ENCODE measurements around the gene ZNF488. TPM values are rescaled to one million over a fixed set of nuclear protein-coding genes. Genes with fewer than 3 reads are reported as not detected.

ZNF488 gene
- total and polyA plus RNA-seq, 9 donors, result 1.2 to 5.2 (median 3.9) TPM

- no peak for DNase-seq
- peaks cover 29% of the 10 kb centered on the region for H3K4me1 ChIP-seq (ENCODE audit: control insufficient read depth, insufficient read depth, low read length)
- H3K4me3 ChIP-seq (ENCODE audit: low read length), result no peak overlapping the region
- whole genome bisulfite sequencing (ENCODE audit: insufficient coverage), result 35% methylated on average over 3 of the region's 6 CpGs
- H3K9me3 ChIP-seq (replicated peaks; ENCODE audit: control insufficient read depth, low read depth, low read length), result no peaks in the 10 kb centered on the region
- H3K36me3 ChIP-seq (ENCODE audit: control insufficient read depth, insufficient read depth, low read length), result no peaks in the 10 kb centered on the region
- H3K27ac ChIP-seq (ENCODE audit: low read length), result no peak overlapping the region
- H3K27me3 ChIP-seq (ENCODE audit: control insufficient read depth, insufficient read depth, low read length), result no peaks in the 10 kb centered on the region
Observed at GRCh38 chr10:47403446-47404318, 19.6 kb upstream of the ZNF488 start.

GRCh38 chr10:47402641-47403301 lies 18.7 kb upstream of the ZNF488 start:
- Histone ChIP-seq H3K4me1 (ENCODE audit: control insufficient read depth, insufficient read depth, low read length) (peaks cover 28% of the 10 kb centered on the region), H3K36me3 (ENCODE audit: control insufficient read depth, insufficient read depth, low read length) (no peaks in the 10 kb centered on the region), H3K27me3 (ENCODE audit: control insufficient read depth, insufficient read depth, low read length) (no peaks in the 10 kb centered on the region), H3K9me3 (replicated peaks; ENCODE audit: control insufficient read depth, low read depth, low read length) (no peaks in the 10 kb centered on the region), H3K4me3 (ENCODE audit: low read length) (no peak overlapping the region), H3K27ac (ENCODE audit: low read length) (no peak overlapping the region)
- 19% methylated on average over 3 of the region's 4 CpGs for WGBS (ENCODE audit: insufficient coverage)
- peak; percentile 93 for DNase-seq

GRCh38 chr10:47401874-47402640 lies 18.0 kb upstream of the ZNF488 start:
- H3K4me3 ChIP-seq (ENCODE audit: low read length), result no peak overlapping the region
- DNase-seq, result no peak
- 76% methylated on average over 6 of the region's 10 CpGs for WGBS (ENCODE audit: insufficient coverage)
- H3K27ac ChIP-seq (ENCODE audit: low read length), result no peak overlapping the region
- peaks cover 28% of the 10 kb centered on the region for H3K4me1 ChIP-seq (ENCODE audit: control insufficient read depth, insufficient read depth, low read length)
- H3K36me3 ChIP-seq (ENCODE audit: control insufficient read depth, insufficient read depth, low read length), result no peaks in the 10 kb centered on the region
- H3K9me3 ChIP-seq (replicated peaks; ENCODE audit: control insufficient read depth, low read depth, low read length), result no peaks in the 10 kb centered on the region
- H3K27me3 ChIP-seq (ENCODE audit: control insufficient read depth, insufficient read depth, low read length), result no peaks in the 10 kb centered on the region

- H3K9me3 ChIP-seq (replicated peaks; ENCODE audit: control insufficient read depth, low read depth, low read length), result no peaks in the 10 kb centered on the region
- H3K4me1 ChIP-seq (ENCODE audit: control insufficient read depth, insufficient read depth, low read length), result peaks cover 28% of the 10 kb centered on the region
- no peaks in the 10 kb centered on the region for H3K27me3 ChIP-seq (ENCODE audit: control insufficient read depth, insufficient read depth, low read length)
- no peak overlapping the region for H3K4me3 ChIP-seq (ENCODE audit: low read length)
- H3K27ac ChIP-seq (ENCODE audit: low read length), result no peak overlapping the region
- DNase-seq, result no peak
- no peaks in the 10 kb centered on the region for H3K36me3 ChIP-seq (ENCODE audit: control insufficient read depth, insufficient read depth, low read length)
- 92% methylated on average over 2 of the region's 4 CpGs for WGBS (ENCODE audit: insufficient coverage)
Observed at GRCh38 chr10:47401210-47401609, 17.1 kb upstream of the ZNF488 start.

- Histone ChIP-seq H3K9me3 (replicated peaks; ENCODE audit: control insufficient read depth, low read depth, low read length) (no peaks in the 10 kb centered on the region), H3K27me3 (ENCODE audit: control insufficient read depth, insufficient read depth, low read length) (no peaks in the 10 kb centered on the region), H3K36me3 (ENCODE audit: control insufficient read depth, insufficient read depth, low read length) (no peaks in the 10 kb centered on the region), H3K27ac (ENCODE audit: low read length) (no peak overlapping the region), H3K4me1 (ENCODE audit: control insufficient read depth, insufficient read depth, low read length) (peaks cover 28% of the 10 kb centered on the region), H3K4me3 (ENCODE audit: low read length) (no peak overlapping the region)
- 83% methylated on average over 1 of the region's 3 CpGs for whole genome bisulfite sequencing (ENCODE audit: insufficient coverage)
- DNase-seq, result no peak
Observed at GRCh38 chr10:47400786-47401185, 16.7 kb upstream of the ZNF488 start.

- Histone ChIP-seq H3K4me3 (ENCODE audit: low read length) (no peak overlapping the region), H3K27ac (ENCODE audit: low read length) (no peak overlapping the region), H3K4me1 (ENCODE audit: control insufficient read depth, insufficient read depth, low read length) (peaks cover 28% of the 10 kb centered on the region), H3K27me3 (ENCODE audit: control insufficient read depth, insufficient read depth, low read length) (no peaks in the 10 kb centered on the region), H3K36me3 (ENCODE audit: control insufficient read depth, insufficient read depth, low read length) (no peaks in the 10 kb centered on the region), H3K9me3 (replicated peaks; ENCODE audit: control insufficient read depth, low read depth, low read length) (no peaks in the 10 kb centered on the region)
- WGBS (ENCODE audit: insufficient coverage), result no CpG with 5 or more reads among the region's 2 CpGs
- no peak for DNase-seq
Observed at GRCh38 chr10:47400251-47400650, 16.2 kb upstream of the ZNF488 start.

GRCh38 chr10:47397256-47397655 lies 13.2 kb upstream of the ZNF488 start:
- no peaks in the 10 kb centered on the region for H3K36me3 ChIP-seq (ENCODE audit: control insufficient read depth, insufficient read depth, low read length)
- H3K27ac ChIP-seq (ENCODE audit: low read length), result no peak overlapping the region
- no peak overlapping the region for H3K4me3 ChIP-seq (ENCODE audit: low read length)
- H3K4me1 ChIP-seq (ENCODE audit: control insufficient read depth, insufficient read depth, low read length), result peaks cover 7% of the 10 kb centered on the region
- H3K27me3 ChIP-seq (ENCODE audit: control insufficient read depth, insufficient read depth, low read length), result no peaks in the 10 kb centered on the region
- H3K9me3 ChIP-seq (replicated peaks; ENCODE audit: control insufficient read depth, low read depth, low read length), result no peaks in the 10 kb centered on the region
- 90% methylated on average over 2 of the region's 6 CpGs for WGBS (ENCODE audit: insufficient coverage)
- no peak for DNase-seq

GRCh38 chr10:47396311-47396717 lies 12.2 kb upstream of the ZNF488 start:
- no peak overlapping the region for H3K4me3 ChIP-seq (ENCODE audit: low read length)
- H3K36me3 ChIP-seq (ENCODE audit: control insufficient read depth, insufficient read depth, low read length), result no peaks in the 10 kb centered on the region
- no peak for DNase-seq
- no peaks in the 10 kb centered on the region for H3K9me3 ChIP-seq (replicated peaks; ENCODE audit: control insufficient read depth, low read depth, low read length)
- H3K27ac ChIP-seq (ENCODE audit: low read length), result no peak overlapping the region
- H3K27me3 ChIP-seq (ENCODE audit: control insufficient read depth, insufficient read depth, low read length), result no peaks in the 10 kb centered on the region
- H3K4me1 ChIP-seq (ENCODE audit: control insufficient read depth, insufficient read depth, low read length), result no peaks in the 10 kb centered on the region

GRCh38 chr10:47389619-47390018 lies 5.5 kb upstream of the ZNF488 start:
- Histone ChIP-seq H3K36me3 (ENCODE audit: control insufficient read depth, insufficient read depth, low read length) (no peaks in the 10 kb centered on the region), H3K4me3 (ENCODE audit: low read length) (no peak overlapping the region), H3K4me1 (ENCODE audit: control insufficient read depth, insufficient read depth, low read length) (no peaks in the 10 kb centered on the region), H3K27me3 (ENCODE audit: control insufficient read depth, insufficient read depth, low read length) (no peaks in the 10 kb centered on the region), H3K27ac (ENCODE audit: low read length) (no peak overlapping the region), H3K9me3 (replicated peaks; ENCODE audit: control insufficient read depth, low read depth, low read length) (no peaks in the 10 kb centered on the region)
- WGBS (ENCODE audit: insufficient coverage), result no CpG with 5 or more reads among the region's 3 CpGs
- no peak for DNase-seq

- Histone ChIP-seq H3K4me3 (ENCODE audit: low read length) (no peak overlapping the region), H3K4me1 (ENCODE audit: control insufficient read depth, insufficient read depth, low read length) (peaks cover 2% of the 10 kb centered on the region), H3K9me3 (replicated peaks; ENCODE audit: control insufficient read depth, low read depth, low read length) (no peaks in the 10 kb centered on the region), H3K27ac (ENCODE audit: low read length) (no peak overlapping the region), H3K27me3 (ENCODE audit: control insufficient read depth, insufficient read depth, low read length) (no peaks in the 10 kb centered on the region), H3K36me3 (ENCODE audit: control insufficient read depth, insufficient read depth, low read length) (no peaks in the 10 kb centered on the region)
- no peak for DNase-seq
- WGBS (ENCODE audit: insufficient coverage), result 88% methylated on average over 1 of the region's 4 CpGs
Observed at GRCh38 chr10:47388879-47389278, 4.8 kb upstream of the ZNF488 start.

All from muscle of leg (tissue), 11 donors.